K562 (cell line): Measurements from ENCODE around the gene DGCR6L. TPM values are rescaled to one million over a fixed set of nuclear protein-coding genes. Genes with fewer than 3 reads are reported as not detected.

ENCODE experiments used
- CEBPB ChIP-seq: fragments of 450-650 bp; IDR thresholded peaks from 2 replicates; pipeline ENCODE4 v1.6.1; 2016; ENCODE audit warnings: missing genetic modification characterization, missing compliant biosample characterization
- ETV5 ChIP-seq: sonication (generic); formaldehyde crosslinking; IDR thresholded peaks from 2 replicates; pipeline ENCODE4 v1.4.0; 2020; ENCODE audit warnings: low read depth, mild to moderate bottlenecking, missing genetic modification reagents
- TFE3 ChIP-seq: fragments of 450-650 bp; formaldehyde crosslinking; IDR thresholded peaks from 2 replicates; pipeline ENCODE4 v1.4.0; 2020; ENCODE audit warnings: mild to moderate bottlenecking, mixed read lengths
- ZNF347 ChIP-seq: fragments of 450-650 bp; formaldehyde crosslinking; IDR thresholded peaks from 2 replicates; pipeline ENCODE4 v1.4.0; 2020; ENCODE audit warnings: low read depth, mild to moderate bottlenecking, moderate library complexity
- polyA plus RNA-seq, 8 experiments: library from polyadenylated mRNA; depleted of rRNA in 4 of 8; stranded (reverse) in 5 of 8; unstranded in 3 of 8; fragments of >200 nt; fragmentation: Nextera tagmentation in 2 of 8; fragmentation: Illumina TruSeq in 1 of 8; extraction: Ambion mirVana in 2 of 8; extraction: Trizol in 1 of 8; gene quantifications; 2 replicates each; pipeline versions ENCODE4 v1.2.1 to v1.2.3, GENCODE V29; 2011 to 2014; ENCODE audit warnings: inconsistent platforms in 1 of 8, missing spikeins in 1 of 8
- total RNA-seq, 7 experiments: library from RNA; depleted of rRNA in 6 of 7; stranded (reverse); fragments of >200 nt in 6 of 7; fragmentation: Illumina TruSeq in 2 of 7; extraction: Trizol in 2 of 7; gene quantifications; 2 replicates each; pipeline versions ENCODE4 v1.2.1 to v1.2.3, GENCODE V29; 2011 to 2021; ENCODE audit warnings: low replicate concordance in 1 of 7
- TF ChIP-seq, protein P1 (sequence below), 2 experiments: IDR thresholded peaks; 2 replicates each; pipeline ENCODE4 v1.6.1; 2012; ENCODE audit warnings: improper control_type of control experiment in 2 of 2, low read depth in 2 of 2, low read length in 2 of 2, borderline replicate concordance in 1 of 2
- TF ChIP-seq, protein P2 (sequence below), 2 experiments: fragments of 450-650 bp in 1 of 2; sonication (generic) in 1 of 2; formaldehyde crosslinking in 1 of 2; IDR thresholded peaks; 2 replicates each; pipeline versions ENCODE4 v1.7.1 to v1.9.0; 2016 to 2022; ENCODE audit warnings: inconsistent platforms in 1 of 2, mild to moderate bottlenecking in 1 of 2, missing genetic modification reagents in 1 of 2

Gene DGCR6L
- total and polyA plus RNA-seq, 9 of the 15 experiments (the other 6 are each of a cell fraction or from before 2014, with no cell fraction given) = 3.6 to 151 (median 51.0) TPM

- TF ChIP-seq, protein P1, sequence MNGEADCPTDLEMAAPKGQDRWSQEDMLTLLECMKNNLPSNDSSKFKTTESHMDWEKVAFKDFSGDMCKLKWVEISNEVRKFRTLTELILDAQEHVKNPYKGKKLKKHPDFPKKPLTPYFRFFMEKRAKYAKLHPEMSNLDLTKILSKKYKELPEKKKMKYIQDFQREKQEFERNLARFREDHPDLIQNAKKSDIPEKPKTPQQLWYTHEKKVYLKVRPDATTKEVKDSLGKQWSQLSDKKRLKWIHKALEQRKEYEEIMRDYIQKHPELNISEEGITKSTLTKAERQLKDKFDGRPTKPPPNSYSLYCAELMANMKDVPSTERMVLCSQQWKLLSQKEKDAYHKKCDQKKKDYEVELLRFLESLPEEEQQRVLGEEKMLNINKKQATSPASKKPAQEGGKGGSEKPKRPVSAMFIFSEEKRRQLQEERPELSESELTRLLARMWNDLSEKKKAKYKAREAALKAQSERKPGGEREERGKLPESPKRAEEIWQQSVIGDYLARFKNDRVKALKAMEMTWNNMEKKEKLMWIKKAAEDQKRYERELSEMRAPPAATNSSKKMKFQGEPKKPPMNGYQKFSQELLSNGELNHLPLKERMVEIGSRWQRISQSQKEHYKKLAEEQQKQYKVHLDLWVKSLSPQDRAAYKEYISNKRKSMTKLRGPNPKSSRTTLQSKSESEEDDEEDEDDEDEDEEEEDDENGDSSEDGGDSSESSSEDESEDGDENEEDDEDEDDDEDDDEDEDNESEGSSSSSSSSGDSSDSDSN (IDR thresholded peaks at IDR 0.05; ENCODE audit: borderline replicate concordance in 1 of 2, low read depth in 2 of 2, low read length in 2 of 2) = peak in 1 of 2 experiments; percentile 19; a peak in 1 of 4 replicates
- TF ChIP-seq ETV5 (CRISPR knock-in tag) (no peak), CEBPB (tag) (no peak), ZNF347 (CRISPR knock-in tag) (no peak), TFE3 (CRISPR knock-in tag) (no peak)
- TF ChIP-seq, protein P2, sequence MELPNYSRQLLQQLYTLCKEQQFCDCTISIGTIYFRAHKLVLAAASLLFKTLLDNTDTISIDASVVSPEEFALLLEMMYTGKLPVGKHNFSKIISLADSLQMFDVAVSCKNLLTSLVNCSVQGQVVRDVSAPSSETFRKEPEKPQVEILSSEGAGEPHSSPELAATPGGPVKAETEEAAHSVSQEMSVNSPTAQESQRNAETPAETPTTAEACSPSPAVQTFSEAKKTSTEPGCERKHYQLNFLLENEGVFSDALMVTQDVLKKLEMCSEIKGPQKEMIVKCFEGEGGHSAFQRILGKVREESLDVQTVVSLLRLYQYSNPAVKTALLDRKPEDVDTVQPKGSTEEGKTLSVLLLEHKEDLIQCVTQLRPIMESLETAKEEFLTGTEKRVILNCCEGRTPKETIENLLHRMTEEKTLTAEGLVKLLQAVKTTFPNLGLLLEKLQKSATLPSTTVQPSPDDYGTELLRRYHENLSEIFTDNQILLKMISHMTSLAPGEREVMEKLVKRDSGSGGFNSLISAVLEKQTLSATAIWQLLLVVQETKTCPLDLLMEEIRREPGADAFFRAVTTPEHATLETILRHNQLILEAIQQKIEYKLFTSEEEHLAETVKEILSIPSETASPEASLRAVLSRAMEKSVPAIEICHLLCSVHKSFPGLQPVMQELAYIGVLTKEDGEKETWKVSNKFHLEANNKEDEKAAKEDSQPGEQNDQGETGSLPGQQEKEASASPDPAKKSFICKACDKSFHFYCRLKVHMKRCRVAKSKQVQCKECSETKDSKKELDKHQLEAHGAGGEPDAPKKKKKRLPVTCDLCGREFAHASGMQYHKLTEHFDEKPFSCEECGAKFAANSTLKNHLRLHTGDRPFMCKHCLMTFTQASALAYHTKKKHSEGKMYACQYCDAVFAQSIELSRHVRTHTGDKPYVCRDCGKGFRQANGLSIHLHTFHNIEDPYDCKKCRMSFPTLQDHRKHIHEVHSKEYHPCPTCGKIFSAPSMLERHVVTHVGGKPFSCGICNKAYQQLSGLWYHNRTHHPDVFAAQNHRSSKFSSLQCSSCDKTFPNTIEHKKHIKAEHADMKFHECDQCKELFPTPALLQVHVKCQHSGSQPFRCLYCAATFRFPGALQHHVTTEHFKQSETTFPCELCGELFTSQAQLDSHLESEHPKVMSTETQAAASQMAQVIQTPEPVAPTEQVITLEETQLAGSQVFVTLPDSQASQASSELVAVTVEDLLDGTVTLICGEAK (IDR thresholded peaks at IDR 0.05) = no peak
- TF ChIP-seq, protein P2 (CRISPR knock-in tag; IDR thresholded peaks at IDR 0.05) = 0 out of 2 replicates have a peak, but pooled peaks have one; percentile 5
- TF ChIP-seq, all 486 proteins: peak for 23
Observed at GRCh38 chr22:20302438-20303228, 17.2 kb downstream of the DGCR6L start (continued).
